ENCODE data around the gene SASH3.

- no peak for TF ChIP-seq CTCF (IDR thresholded peaks at IDR 0.05)
- no peak for TF ChIP-seq POLR2A (IDR thresholded peaks at IDR 0.05)
Observed at GRCh38 chrX:129736491-129736890, 43.3 kb upstream of the SASH3 start.
